Measurements from ENCODE around the gene PAGE3. TPM values are rescaled to one million over a fixed set of nuclear protein-coding genes. Genes with fewer than 3 reads are reported as not detected.

Gene PAGE3
- total RNA-seq, 1 experiment from 2014 or later, result not detected

DNA sequence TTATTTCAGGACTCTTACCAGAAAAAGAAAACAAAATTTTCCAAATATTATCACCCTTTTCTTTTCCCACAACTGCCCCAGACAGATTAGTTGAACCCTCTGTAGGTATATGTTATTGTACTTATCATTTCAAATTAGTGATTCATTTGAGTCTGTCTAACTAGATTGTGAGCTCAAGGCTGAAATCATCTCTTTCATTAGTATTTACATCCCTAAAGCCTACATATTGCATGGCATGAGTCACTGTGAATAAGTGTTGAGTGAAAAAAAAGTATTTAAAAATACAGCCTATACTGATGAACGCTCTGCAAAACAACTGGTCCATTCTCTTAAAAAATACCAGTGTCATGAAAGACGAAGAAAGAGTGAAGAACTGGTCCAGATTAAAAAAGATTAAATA, 3.9 kb downstream of the PAGE3 start:
- no peak overlapping the region for H3K4me3 Mint-ChIP-seq (ENCODE audit: low read depth, unreplicated experiment)
- TF ChIP-seq, protein P1, sequence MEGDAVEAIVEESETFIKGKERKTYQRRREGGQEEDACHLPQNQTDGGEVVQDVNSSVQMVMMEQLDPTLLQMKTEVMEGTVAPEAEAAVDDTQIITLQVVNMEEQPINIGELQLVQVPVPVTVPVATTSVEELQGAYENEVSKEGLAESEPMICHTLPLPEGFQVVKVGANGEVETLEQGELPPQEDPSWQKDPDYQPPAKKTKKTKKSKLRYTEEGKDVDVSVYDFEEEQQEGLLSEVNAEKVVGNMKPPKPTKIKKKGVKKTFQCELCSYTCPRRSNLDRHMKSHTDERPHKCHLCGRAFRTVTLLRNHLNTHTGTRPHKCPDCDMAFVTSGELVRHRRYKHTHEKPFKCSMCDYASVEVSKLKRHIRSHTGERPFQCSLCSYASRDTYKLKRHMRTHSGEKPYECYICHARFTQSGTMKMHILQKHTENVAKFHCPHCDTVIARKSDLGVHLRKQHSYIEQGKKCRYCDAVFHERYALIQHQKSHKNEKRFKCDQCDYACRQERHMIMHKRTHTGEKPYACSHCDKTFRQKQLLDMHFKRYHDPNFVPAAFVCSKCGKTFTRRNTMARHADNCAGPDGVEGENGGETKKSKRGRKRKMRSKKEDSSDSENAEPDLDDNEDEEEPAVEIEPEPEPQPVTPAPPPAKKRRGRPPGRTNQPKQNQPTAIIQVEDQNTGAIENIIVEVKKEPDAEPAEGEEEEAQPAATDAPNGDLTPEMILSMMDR (IDR thresholded peaks at IDR 0.05; ENCODE audit: unreplicated experiment), result no peak
- H3K36me3 Mint-ChIP-seq (ENCODE audit: insufficient read depth, unreplicated experiment), result no peaks in the 10 kb centered on the region
- no peak for DNase-seq
- H3K4me1 Mint-ChIP-seq (ENCODE audit: low read depth, unreplicated experiment), result no peaks in the 10 kb centered on the region
- no peak overlapping the region for H3K27ac Mint-ChIP-seq (ENCODE audit: unreplicated experiment)
- CTCF ChIA-PET, result no interaction called here
- H3K9me3 Mint-ChIP-seq (ENCODE audit: low read depth, unreplicated experiment), result no peaks in the 10 kb centered on the region
- no TSS peak for BruUV-seq (replicated peaks)
- no peaks in the 10 kb centered on the region for H3K27me3 Mint-ChIP-seq (ENCODE audit: unreplicated experiment)
- intact Hi-C loops (cut with micrococcal nuclease; ENCODE audit: unreplicated experiment), result no loop called here

DNA sequence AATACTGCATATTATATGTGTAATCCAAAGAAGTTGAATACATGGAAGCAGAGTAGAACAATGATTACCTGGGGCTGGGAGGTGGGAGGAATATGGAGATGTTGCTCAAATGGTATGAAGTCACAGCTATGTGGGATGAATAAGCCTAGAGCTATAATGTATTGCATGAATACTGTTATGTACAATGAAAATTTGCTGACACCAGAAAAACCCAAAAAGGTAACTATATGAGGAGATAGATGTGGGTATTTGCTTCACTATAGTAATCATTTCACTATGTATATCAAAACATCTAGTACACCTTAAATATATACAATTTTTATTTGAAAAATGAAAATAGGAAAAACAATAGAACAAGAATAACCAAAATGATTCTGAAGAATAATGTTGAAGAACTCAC, 11.2 kb downstream of the PAGE3 start:
- intact Hi-C loops (cut with micrococcal nuclease; ENCODE audit: unreplicated experiment), result no loop called here
- H3K9me3 Mint-ChIP-seq (ENCODE audit: low read depth, unreplicated experiment), result peaks cover 8% of the 10 kb centered on the region
- no peaks in the 10 kb centered on the region for H3K36me3 Mint-ChIP-seq (ENCODE audit: insufficient read depth, unreplicated experiment)
- CTCF ChIA-PET, result no interaction called here
- TF ChIP-seq, protein P1 (IDR thresholded peaks at IDR 0.05; ENCODE audit: unreplicated experiment), result no peak
- H3K27ac Mint-ChIP-seq (ENCODE audit: unreplicated experiment), result no peak overlapping the region
- DNase-seq, result no peak
- H3K27me3 Mint-ChIP-seq (ENCODE audit: unreplicated experiment), result no peaks in the 10 kb centered on the region
- H3K4me1 Mint-ChIP-seq (ENCODE audit: low read depth, unreplicated experiment), result no peaks in the 10 kb centered on the region
- no TSS peak for BruUV-seq (replicated peaks)
- H3K4me3 Mint-ChIP-seq (ENCODE audit: low read depth, unreplicated experiment), result no peak overlapping the region

DNA sequence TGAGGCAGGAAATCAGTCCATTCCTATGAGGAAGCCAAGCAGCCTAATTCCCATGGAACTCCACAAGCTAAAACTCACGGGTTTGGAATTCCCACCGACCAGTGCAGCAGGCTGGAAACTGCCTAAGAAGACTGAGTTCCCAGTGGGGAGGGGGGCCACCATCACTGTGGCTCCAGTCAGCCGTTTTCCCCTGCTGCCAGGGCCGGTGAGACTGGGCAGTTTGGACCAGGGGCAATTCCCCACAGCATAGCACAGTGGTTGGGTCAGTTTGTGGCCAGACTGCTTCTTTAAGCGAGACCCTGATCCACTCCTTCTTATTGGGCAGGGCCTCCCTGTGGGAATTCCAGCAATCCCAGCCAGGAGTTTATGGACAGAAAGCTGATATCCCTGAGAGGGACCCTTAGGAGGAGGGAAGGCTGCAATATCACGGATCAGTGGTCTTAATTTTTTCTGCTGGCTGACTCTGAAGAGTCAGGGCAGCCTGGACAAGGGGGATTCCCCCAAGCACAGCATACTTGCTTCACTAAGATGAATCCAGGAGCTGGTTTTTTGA, 23.9 kb downstream of the PAGE3 start:
- CTCF ChIA-PET, result no interaction called here
- TF ChIP-seq, protein P1 (IDR thresholded peaks at IDR 0.05; ENCODE audit: unreplicated experiment), result no peak
- Mint-ChIP-seq H3K4me3 (ENCODE audit: low read depth, unreplicated experiment) (no peak overlapping the region), H3K4me1 (ENCODE audit: low read depth, unreplicated experiment) (no peaks in the 10 kb centered on the region), H3K36me3 (ENCODE audit: insufficient read depth, unreplicated experiment) (no peaks in the 10 kb centered on the region), H3K27ac (ENCODE audit: unreplicated experiment) (no peak overlapping the region), H3K27me3 (ENCODE audit: unreplicated experiment) (no peaks in the 10 kb centered on the region), H3K9me3 (ENCODE audit: low read depth, unreplicated experiment) (peaks cover 13% of the 10 kb centered on the region)
- intact Hi-C loops (cut with micrococcal nuclease; ENCODE audit: unreplicated experiment), result no loop called here
- BruUV-seq (replicated peaks), result no TSS peak
- no peak for DNase-seq

DNA sequence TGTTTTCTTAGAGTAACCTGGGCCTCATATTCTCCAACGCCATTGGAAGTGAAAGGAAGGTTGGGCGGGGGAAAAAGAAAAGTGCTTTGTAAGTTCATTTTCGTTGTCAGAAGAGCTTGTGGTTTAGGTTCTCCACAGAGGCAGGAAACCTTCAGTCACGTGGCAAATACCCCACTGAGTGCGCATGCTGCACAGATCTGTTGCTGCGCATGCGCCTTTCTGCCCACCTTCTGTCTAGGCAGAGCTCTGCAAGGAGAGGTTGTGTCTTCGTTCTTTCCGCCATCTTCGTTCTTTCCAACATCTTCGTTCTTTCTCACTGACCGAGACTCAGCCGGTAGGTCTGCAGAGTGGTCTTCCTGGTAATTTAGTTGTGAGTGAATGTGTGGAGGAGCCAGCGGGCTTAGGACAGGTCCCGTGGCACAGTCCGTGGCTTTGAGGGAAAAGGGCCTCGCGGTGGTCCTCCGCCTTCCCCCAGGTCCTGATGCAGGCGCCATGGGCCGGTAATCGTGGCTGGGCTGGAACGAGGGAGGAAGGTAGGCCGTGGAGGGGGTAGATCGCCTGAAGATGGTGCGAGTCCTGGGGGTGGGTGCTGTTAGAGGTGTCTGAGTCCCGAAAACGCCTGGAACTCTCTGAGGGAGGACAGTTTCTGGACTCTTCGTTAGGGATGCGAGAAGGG, 44.5 kb downstream of the PAGE3 start, which contains the start of gene PAGE5:
TSS of gene PAGE5 (plus strand) at position 228 of the 676 bp plus-strand sequence. CDS start 1,037 bp downstream, outside the sequence.
- TF ChIP-seq, protein P1 (IDR thresholded peaks at IDR 0.05; ENCODE audit: unreplicated experiment), result no peak
- no peak for DNase-seq
- Mint-ChIP-seq H3K4me1 (ENCODE audit: low read depth, unreplicated experiment) (no peaks in the 10 kb centered on the region), H3K9me3 (ENCODE audit: low read depth, unreplicated experiment) (no peaks in the 10 kb centered on the region), H3K36me3 (ENCODE audit: insufficient read depth, unreplicated experiment) (no peaks in the 10 kb centered on the region), H3K27me3 (ENCODE audit: unreplicated experiment) (no peaks in the 10 kb centered on the region), H3K27ac (ENCODE audit: unreplicated experiment) (no peak within 1 kb of the TSS), H3K4me3 (ENCODE audit: low read depth, unreplicated experiment) (no peak within 1 kb of the TSS)
- BruUV-seq (replicated peaks), result no TSS peak
- CTCF ChIA-PET, result interaction anchor here (0.7 kb wide), 1 partner anchor 357 kb away, joined by 4 read pairs; no protein-coding TSS in a partner anchor
- intact Hi-C loops (cut with micrococcal nuclease; ENCODE audit: unreplicated experiment), result no loop called here

Measured in Calu3 (cell line).